ENCODE data around the gene MSLN. TPM values are rescaled to one million over a fixed set of nuclear protein-coding genes. Genes with fewer than 3 reads are reported as not detected.

Gene MSLN
- total RNA-seq, 3 donors from 2014 or later (not counting 1 experiment from before 2014, with no cell fraction given): not detected

DNA sequence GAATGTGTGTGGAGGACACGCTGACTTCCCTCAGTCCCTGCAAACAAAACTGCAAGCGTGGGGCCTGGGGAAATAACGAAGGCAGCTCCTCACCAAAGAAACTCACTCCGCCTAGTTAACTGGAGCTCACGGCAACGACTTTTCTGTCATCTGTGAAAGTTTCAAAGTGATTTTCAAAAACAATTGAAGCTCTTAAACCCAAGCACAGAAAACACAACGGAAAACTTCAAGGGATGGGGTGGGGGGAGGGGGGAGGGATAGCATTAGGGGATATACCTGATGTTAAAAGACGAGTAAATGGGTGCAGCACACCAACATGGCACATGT is 43.2 kb downstream of the MSLN start:
- H3K36me3 Mint-ChIP-seq: no peaks in the 10 kb centered on the region
- no peak overlapping the region for H3K4me3 Mint-ChIP-seq
- Histone ChIP-seq H3K4me1 (ENCODE audit: control insufficient read depth, insufficient read depth, low read length) (peaks cover 20% of the 10 kb centered on the region), H3K9me3 (ENCODE audit: control insufficient read depth, insufficient read depth, low read length) (no peaks in the 10 kb centered on the region), H3K27ac (ENCODE audit: low read length) (no peak overlapping the region), H3K27me3 (ENCODE audit: control insufficient read depth, insufficient read depth, low read length) (peaks cover 13% of the 10 kb centered on the region), H3K36me3 (ENCODE audit: control insufficient read depth, insufficient read depth, low read length) (no peaks in the 10 kb centered on the region), H3K4me3 (ENCODE audit: low read length) (no peak overlapping the region)
- peaks cover 11% of the 10 kb centered on the region in 2 donors for H3K4me1 Mint-ChIP-seq
- H3K27me3 Mint-ChIP-seq (ENCODE audit: low read depth in 2 of 2): no peaks in the 10 kb centered on the region
- intact Hi-C loops (cut with micrococcal nuclease): no loop called here
- WGBS (ENCODE audit: insufficient coverage): 76% methylated on average over 6 of the region's 8 CpGs
- TF ChIP-seq, protein P1, sequence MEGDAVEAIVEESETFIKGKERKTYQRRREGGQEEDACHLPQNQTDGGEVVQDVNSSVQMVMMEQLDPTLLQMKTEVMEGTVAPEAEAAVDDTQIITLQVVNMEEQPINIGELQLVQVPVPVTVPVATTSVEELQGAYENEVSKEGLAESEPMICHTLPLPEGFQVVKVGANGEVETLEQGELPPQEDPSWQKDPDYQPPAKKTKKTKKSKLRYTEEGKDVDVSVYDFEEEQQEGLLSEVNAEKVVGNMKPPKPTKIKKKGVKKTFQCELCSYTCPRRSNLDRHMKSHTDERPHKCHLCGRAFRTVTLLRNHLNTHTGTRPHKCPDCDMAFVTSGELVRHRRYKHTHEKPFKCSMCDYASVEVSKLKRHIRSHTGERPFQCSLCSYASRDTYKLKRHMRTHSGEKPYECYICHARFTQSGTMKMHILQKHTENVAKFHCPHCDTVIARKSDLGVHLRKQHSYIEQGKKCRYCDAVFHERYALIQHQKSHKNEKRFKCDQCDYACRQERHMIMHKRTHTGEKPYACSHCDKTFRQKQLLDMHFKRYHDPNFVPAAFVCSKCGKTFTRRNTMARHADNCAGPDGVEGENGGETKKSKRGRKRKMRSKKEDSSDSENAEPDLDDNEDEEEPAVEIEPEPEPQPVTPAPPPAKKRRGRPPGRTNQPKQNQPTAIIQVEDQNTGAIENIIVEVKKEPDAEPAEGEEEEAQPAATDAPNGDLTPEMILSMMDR (IDR thresholded peaks at IDR 0.05): no peak
- no peaks in the 10 kb centered on the region for H3K9me3 Mint-ChIP-seq
- no peak overlapping the region for H3K27ac Mint-ChIP-seq
- no peak for ATAC-seq
- no peak for DNase-seq

DNA sequence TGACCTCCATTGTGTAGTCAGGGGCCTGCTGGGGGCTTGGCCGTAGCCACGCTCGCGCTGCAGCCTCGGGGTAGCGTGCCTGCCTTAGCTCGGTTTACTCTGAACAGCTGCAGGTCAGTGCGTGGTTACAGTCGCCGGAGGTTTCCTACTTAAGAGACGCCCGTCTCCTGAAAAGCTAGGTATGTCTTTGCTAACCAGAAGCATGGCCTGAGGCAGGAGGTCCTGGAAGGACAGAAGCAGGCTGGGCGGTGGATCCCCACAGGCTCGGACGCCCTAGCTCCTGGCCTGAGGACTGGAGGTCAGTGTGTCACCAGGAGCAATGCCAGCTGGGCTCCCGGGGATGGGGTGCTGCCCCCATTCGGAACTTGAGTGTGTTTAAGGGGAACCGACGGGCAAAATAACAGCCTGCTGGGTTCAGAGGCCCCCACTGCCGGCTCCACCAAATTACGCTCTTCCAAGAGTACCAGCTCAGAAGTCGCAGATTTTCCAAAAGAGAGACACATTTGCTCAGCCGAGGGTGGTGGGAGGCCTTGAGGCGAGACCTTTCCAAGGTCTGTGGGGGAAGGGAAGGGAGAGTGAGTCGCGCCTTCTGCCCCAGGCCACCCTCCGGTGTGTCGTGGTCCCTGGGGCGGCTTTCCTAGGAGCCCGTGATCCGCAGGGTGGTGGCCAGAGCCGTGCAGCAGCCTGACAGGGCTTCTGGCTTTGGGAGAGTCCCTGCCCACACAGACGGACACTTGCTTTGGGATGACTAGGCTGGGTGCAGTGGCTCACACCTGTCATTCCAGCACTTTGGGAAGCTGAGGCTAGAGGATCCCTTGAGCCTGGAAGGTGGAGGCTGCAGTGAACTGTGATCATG is 43.9 kb downstream of the MSLN start:
- ATAC-seq (no peak), DNase-seq (no peak)
- no peak overlapping the region for H3K27ac Mint-ChIP-seq
- Histone ChIP-seq H3K4me1 (ENCODE audit: control insufficient read depth, insufficient read depth, low read length) (peaks cover 21% of the 10 kb centered on the region), H3K9me3 (ENCODE audit: control insufficient read depth, insufficient read depth, low read length) (no peaks in the 10 kb centered on the region), H3K27ac (ENCODE audit: low read length) (no peak overlapping the region), H3K27me3 (ENCODE audit: control insufficient read depth, insufficient read depth, low read length) (peaks cover 12% of the 10 kb centered on the region), H3K4me3 (ENCODE audit: low read length) (no peak overlapping the region), H3K36me3 (ENCODE audit: control insufficient read depth, insufficient read depth, low read length) (no peaks in the 10 kb centered on the region)
- TF ChIP-seq, protein P1 (IDR thresholded peaks at IDR 0.05): no peak
- H3K4me3 Mint-ChIP-seq: peak overlapping the region; percentile 37
- intact Hi-C loops (cut with micrococcal nuclease): no loop called here
- WGBS (ENCODE audit: insufficient coverage): 81% methylated on average over 33 of the region's 33 CpGs
- H3K36me3 Mint-ChIP-seq: no peaks in the 10 kb centered on the region
- H3K4me1 Mint-ChIP-seq: peaks cover 11 to 12% of the 10 kb centered on the region in 2 donors
- H3K27me3 Mint-ChIP-seq (ENCODE audit: low read depth in 2 of 2): no peaks in the 10 kb centered on the region
- H3K9me3 Mint-ChIP-seq: no peaks in the 10 kb centered on the region

DNA sequence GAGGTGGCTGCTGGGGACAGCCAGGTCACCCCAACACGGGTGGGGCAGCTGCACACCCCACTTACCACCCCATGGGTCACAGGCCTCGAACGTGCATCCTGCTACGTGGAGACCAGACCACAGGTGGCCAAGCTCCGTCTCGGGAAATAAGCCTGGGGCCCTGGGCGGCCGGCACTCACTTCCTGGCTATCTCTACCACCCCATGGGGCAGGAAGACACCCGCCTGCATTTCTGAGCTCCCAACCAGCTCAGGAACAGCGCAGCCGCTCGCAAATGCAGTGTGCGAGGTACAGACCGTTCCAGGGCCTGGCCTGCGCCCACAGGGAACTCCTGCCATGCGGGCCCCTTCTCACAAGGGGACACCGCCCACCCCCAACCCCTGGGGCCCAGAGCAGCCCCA is 44.9 kb downstream of the MSLN start:
- Histone ChIP-seq H3K36me3 (ENCODE audit: control insufficient read depth, insufficient read depth, low read length) (no peaks in the 10 kb centered on the region), H3K27ac (ENCODE audit: low read length) (no peak overlapping the region), H3K27me3 (ENCODE audit: control insufficient read depth, insufficient read depth, low read length) (peaks cover 8% of the 10 kb centered on the region), H3K4me1 (ENCODE audit: control insufficient read depth, insufficient read depth, low read length) (peaks cover 21% of the 10 kb centered on the region), H3K4me3 (ENCODE audit: low read length) (no peak overlapping the region), H3K9me3 (ENCODE audit: control insufficient read depth, insufficient read depth, low read length) (no peaks in the 10 kb centered on the region)
- intact Hi-C loops (cut with micrococcal nuclease): no loop called here
- DNase-seq (no peak), ATAC-seq (no peak)
- Mint-ChIP-seq H3K27me3 (ENCODE audit: low read depth in 2 of 2) (no peaks in the 10 kb centered on the region), H3K4me3 (no peak overlapping the region), H3K4me1 (peaks cover 11 to 12% of the 10 kb centered on the region in 2 donors), H3K36me3 (no peaks in the 10 kb centered on the region), H3K9me3 (no peaks in the 10 kb centered on the region), H3K27ac (no peak overlapping the region)
- TF ChIP-seq, protein P1 (IDR thresholded peaks at IDR 0.05): no peak
- 89% methylated on average over 17 of the region's 17 CpGs for WGBS (ENCODE audit: insufficient coverage)
